ACHN (cell line): ENCODE results near the gene SPTY2D1.
"Not testable (repeated sequence)": the region's sequence is repeated elsewhere in the genome, so short reads cannot be mapped to it uniquely, and the experiment has no call there.

ENCODE experiments used
- DNase-seq: peaks from one replicate; pipeline ENCODE4 v3.0.0-alpha.2; 2015
- in situ Hi-C: cut with HindIII; loops from 2 replicates; pipeline ENCODE4 v1.10.0; 2017; ENCODE audit warnings: low sequenced_read_pairs, low pct_ligation_motif_present, low pct_unique_long_range_greater_than_20kb

The SPTY2D1 gene, protein sequence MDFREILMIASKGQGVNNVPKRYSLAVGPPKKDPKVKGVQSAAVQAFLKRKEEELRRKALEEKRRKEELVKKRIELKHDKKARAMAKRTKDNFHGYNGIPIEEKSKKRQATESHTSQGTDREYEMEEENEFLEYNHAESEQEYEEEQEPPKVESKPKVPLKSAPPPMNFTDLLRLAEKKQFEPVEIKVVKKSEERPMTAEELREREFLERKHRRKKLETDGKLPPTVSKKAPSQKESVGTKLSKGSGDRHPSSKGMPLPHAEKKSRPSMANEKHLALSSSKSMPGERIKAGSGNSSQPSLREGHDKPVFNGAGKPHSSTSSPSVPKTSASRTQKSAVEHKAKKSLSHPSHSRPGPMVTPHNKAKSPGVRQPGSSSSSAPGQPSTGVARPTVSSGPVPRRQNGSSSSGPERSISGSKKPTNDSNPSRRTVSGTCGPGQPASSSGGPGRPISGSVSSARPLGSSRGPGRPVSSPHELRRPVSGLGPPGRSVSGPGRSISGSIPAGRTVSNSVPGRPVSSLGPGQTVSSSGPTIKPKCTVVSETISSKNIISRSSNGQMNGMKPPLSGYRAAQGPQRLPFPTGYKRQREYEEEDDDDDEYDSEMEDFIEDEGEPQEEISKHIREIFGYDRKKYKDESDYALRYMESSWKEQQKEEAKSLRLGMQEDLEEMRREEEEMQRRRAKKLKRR

DNA sequence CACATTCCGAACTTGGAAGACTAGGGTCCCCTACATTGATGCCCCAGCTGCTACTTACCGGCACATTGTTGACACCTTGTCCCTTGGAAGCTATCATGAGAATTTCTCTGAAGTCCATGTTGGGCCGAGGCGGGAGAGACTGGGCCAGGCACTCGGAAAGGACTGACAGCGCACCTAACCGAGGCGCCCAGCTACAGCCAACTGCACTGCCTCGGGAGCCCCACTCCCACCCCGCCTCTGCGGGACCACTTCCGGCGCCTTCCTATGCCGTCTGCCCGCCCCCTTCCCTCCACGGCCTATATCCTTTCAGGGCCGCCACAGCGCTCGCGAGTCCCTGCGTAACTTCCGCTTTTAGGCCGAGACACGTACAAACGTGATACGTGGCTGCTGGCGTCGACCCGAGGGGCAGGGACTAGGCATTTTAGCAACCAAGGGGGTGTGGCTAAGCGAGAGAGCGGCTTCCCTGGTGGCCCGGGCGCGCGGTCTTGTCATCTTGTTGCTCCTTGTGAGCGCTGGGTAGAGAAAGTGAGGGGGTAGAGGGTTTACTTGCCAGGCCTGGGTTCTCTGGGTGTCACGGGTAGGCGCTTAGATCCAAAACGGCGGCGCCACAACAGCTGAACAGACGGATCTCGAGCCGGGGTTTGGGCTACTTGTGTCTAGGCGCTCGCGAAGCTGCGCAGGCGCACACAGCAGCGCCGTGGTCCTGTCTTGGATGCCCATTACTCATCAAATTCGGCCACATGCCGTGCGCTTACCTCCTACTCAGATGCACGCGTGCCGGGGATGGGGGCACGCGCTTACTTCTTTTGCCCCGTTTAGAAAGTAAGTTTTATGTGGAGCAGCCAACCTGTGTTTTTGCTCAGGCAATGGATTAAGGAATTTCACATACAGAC is at the start of gene SPTY2D1:
Gene SPTY2D1 (minus strand): TSS at position 203 of the 893 bp plus-strand sequence. CDS start 85 bp downstream, at position 118.
- DNase-seq: peak; percentile 98
- in situ Hi-C loops: no loop called here

DNA sequence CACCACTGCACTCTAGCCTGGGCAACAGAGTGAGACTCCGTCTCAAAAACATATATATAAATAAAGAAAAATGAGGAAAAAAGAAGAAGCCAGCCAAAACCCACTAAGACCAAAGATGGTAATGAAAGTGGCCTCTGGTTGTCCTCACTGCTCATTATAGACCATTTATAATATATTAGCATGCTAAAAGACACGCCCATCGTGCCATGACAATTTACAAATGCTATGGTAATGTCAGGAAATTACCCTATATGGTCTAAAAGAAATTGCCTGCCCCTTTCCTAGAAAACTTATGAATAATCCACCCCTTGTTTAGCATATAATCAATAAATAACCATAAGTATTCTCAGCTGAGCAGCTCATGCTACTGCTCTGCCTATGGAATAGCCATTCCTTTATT is 48.3 kb upstream of the SPTY2D1 start:
- DNase-seq: no peak
- in situ Hi-C loops: no loop called here

DNA sequence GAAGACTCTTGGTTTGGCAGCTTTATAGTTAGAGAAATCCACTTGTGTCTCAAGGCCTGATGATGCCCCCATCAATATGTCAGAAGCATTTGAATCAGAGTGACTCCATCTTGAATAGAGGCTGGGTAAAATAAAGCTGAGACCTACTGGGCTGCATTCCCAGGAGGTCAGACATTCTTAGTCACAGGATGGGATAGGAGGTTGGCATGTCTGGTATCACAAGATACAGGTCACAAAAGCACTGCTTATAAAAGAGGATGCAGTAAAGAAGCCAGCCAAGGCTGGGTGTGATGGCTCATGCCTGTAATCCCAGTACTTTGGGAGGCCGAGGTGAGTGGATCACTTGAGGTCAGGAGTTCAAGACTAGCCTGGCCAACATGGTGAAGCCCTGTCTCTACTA is 47.8 kb upstream of the SPTY2D1 start:
- DNase-seq, in situ Hi-C loops: not testable (repeated sequence)

DNA sequence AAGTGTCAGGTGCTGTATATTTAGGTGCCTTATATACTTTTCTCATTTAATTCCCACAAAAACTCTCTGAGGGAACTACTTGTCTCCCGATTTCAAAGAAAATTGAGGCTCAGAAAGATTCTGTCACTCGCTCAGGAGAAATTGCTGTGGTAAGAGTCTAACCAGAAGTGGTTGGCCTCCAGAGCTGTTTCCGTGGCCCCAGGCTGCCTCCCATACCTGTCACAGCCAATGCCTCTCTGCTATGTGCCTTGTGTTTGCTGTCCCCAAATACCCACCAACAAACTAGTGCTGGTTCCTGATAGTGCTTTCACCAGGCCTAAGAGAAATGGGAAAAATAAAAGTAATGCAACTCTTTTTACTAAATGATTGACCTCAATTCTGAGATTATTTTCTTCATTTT is 43.4 kb upstream of the SPTY2D1 start:
- no peak for DNase-seq
- in situ Hi-C loops: no loop called here

DNA sequence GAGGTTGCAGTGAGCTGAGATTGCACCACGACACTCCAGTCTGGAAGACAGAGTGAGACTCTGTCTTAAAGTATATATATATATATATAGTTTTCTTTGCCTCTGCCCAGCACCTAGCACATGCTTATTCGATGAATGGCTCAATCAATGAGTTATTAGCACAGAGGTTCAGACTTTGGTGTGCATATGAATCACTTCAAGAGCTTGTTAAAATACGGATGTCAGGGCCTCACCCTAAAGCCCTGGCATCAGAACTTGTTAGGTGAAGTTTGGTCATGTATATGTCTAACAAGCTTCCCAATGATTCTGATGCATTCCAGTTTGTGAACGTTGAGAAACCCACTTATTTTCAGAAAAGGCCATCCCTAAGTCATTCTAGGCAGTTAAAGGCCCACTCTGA is 42.7 kb upstream of the SPTY2D1 start:
- in situ Hi-C loops: no loop called here
- DNase-seq: no peak

DNA sequence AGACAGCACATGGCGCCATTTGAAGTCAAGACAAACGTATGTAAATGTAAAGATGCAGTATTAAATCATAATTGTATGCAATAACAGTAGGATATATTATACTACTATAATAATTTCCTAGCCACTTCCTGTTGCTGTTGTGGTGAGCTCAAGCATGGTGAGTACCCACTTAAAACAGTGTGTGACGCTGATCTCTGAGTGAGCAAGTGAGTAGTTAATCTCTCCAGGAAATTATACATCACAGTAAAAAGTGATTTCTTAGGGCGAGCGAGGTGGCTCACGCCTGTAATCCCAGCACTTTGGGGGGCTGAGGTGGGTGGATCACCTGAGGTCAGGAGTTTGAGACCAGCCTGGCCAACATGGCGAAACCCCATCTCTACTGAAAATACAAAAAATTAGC is 38.1 kb upstream of the SPTY2D1 start:
- DNase-seq, in situ Hi-C loops: not testable (repeated sequence)

DNA sequence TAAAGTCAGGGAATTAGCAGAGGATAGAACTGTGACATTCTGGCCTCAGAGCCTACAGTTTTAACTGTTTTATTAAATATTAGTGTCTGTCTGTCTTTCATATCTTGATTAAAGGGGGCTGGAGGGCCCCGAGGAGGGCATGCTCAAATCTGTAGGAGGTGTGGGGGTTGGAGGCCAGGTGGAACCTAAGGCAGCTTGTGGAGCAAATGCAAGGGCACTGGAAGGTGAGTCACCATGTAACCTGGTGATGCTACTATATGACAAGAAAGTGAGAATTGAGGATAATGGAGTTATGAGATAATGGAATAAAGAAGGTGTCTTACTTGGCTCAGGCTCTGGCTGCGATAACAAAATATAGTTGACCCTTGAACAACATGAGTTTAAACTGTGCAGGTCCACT is 37.1 kb upstream of the SPTY2D1 start:
- no peak for DNase-seq
- in situ Hi-C loops: no loop called here

DNA sequence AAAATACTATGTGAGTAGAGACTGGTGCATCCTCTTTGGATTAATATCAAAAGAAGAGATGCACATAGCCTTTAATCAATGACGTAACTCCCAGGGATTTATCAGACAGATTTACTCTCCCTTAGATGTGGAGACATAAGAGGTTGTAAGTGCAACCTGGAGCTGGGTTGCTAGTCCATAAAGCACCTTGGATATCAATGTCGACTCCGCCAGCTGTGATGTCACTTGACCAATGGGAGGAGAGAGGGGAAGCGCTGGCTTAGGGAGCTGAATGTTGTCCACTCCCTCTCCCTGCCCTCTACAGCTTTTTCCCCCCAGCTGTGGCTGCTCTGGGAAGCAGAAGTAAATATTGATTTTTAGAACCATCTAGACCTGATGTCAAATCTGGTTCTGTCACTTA is 35.6 kb upstream of the SPTY2D1 start:
- DNase-seq: no peak

DNA sequence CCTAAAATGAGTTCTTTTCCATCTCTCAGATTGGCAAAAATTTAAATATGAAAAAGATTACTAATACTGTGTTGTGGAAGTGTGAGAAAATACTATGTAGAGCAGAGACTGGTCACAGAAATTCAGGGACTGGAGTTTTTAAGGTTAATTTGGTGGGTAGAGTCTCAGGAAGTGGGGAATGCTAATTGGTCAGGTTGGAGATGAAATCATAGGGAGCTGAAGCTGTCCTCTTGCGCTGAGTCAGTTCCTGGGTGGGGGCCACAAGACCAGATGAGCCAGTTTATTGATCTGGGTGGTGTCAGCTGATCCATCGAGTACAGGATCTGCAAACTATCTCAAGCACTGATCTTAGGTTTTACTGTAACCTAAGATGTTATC is 35.1 kb upstream of the SPTY2D1 start:
- in situ Hi-C loops: no loop called here
- no peak for DNase-seq

More for the DNA sequence above, 35.6 kb upstream of the SPTY2D1 start:
- in situ Hi-C loops: no loop called here

DNA sequence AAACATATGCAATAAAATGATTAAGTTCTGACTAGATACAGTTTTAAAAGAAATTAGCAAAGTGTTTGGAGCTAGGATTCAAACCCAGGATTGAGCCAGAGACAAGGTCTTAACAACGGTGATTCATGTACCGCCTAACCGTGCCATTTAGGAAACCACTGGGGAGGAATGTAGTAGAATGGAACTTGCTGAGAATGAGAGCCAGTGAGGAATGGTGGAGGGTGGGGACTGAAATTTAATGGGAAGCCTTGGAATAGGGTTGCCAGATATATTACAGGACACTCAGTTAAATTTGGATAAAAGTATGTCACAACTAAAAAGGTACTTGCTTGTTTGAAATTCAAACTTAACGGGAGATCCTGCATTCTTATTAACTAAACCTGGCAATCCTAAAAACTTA is 34.0 kb upstream of the SPTY2D1 start:
- DNase-seq: no peak
- in situ Hi-C loops: no loop called here

DNA sequence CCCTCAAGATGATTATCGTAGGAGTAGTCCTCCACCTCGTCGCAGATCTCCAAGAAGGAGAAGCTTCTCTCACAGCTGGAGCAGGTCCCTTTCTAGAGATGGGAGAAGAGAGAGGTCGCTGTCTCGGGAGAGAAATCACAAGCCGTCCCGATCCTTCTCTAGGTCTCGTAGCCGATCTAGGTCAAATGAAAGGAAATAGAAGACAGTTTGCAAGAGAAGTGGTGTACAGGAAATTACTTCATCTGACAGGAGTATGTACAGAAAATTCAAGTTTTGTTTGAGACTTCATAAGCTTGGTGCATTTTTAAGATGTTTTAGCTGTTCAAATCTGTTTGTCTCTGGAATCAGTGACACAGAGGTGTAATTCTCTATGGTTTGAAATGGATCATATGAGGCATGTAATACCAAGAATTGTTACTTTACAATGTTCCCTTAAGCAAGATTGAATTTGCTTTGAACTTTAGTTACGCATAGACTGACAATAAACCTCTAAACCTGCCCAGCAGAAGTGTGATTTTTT is 31.3 kb upstream of the SPTY2D1 start:
- in situ Hi-C loops, DNase-seq: not testable (repeated sequence)

DNA sequence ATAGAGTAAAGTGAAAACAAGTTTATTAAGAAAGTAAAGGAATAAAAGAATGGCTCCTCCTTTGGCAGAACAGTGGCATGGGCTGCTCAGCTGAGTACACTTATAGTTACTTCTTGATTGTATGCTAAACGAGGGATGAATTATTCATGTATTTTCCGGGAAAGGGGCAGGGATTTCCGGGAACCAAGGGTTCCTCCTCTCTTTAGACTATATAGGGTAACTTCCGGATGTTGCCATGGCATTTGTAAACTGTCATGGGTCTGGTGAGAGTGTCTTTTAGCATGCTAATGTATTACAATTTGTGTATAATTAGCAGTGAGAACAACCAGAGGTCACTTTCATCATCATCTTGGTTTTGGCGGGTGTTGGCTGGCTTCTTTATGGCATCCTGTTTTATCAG is 23.5 kb upstream of the SPTY2D1 start:
- in situ Hi-C loops: no loop called here
- DNase-seq: no peak

DNA sequence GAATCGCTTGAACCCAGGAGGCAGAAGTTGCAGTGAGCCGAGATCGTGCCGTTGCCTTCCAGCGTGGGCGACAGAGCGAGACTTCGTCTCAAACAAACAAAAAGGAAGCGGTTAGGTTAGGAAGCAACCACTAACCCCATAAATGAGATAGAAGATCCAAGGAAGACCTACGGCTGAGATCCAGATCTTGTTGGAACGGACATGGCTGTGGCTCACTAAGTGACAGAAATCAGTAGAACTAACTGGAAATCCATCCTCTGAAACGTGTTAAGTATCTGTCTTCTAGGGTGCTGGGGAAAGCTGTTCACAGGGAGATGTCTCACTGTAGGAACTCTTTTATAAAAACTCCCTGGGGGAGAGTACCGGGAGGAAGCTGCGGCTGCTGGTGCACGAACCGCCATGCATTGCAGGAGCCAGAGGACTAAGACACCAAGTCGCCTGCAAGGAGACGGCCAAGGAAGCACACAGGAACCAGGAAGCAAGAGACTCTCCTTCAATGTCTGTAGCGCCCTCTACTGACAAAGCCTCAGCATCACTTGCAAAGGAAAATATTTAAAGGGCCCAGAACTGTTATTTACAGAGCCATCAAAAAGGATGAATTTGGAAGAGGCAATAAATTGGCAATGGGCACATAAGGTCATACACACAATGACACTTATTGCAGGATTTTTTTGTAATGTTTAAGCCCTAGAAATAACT is 16.9 kb upstream of the SPTY2D1 start:
- in situ Hi-C loops: no loop called here
- peak; percentile 39 for DNase-seq

DNA sequence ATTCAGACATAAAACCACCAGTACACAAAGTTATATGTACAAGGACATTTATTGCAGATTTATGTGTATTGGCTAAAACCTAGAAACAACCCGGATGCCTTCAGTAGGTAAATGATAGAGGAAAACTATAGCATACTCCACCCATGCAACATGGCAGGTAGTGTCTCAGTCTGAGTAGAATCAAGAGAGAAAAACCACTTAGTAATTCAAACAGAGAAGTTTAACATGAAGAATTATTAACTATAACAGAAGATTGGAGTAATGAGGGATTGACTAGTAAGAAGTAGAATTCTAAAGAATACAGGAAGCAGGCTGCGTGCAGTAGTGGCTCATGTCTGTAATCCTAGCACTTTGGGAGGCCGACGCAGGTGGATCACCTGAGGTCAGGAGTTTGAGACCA is 16.2 kb upstream of the SPTY2D1 start:
- no peak for DNase-seq
- in situ Hi-C loops: no loop called here

DNA sequence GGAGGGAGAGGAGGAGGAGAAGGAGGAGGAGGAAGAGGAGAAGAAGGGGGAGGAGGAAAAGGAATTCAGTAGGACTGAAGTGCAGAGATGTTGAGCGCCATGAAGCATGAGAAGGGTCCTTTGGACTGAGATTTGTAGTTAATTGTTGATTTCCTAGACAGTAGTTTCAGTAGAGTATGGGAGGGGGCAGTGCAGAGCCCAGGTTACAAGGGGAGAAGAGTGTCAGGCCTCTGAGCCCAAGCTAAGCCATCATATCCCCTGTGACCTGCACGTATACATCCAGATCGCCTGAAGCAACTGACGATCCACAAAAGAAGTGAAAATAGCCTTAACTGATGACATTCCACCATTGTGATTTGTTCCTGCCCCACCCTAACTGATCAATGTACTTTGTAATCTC is 8.9 kb upstream of the SPTY2D1 start:
- not testable (repeated sequence) for DNase-seq

DNA sequence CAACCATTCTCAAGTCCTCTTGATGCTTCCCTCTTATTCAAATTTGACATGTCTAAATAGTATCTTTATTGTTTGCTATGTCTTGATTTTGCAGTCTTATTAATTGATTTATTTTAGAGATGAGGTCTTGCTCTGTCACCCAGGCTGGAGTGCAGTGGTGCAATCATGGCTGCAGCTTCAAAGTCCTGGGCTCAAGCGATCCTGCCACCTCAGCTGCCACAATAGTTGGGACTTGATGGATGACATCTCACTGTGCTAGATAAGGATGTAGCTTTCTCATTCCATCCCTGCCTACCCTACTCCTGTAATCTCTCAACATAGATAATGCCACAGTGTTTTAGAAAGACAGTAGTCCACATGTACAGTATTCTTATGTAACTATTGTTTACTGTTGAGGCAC is 7.5 kb upstream of the SPTY2D1 start:
- no peak for DNase-seq
- in situ Hi-C loops: no loop called here

More for the DNA sequence above, 8.9 kb upstream of the SPTY2D1 start:
- in situ Hi-C loops: not testable (repeated sequence)

DNA sequence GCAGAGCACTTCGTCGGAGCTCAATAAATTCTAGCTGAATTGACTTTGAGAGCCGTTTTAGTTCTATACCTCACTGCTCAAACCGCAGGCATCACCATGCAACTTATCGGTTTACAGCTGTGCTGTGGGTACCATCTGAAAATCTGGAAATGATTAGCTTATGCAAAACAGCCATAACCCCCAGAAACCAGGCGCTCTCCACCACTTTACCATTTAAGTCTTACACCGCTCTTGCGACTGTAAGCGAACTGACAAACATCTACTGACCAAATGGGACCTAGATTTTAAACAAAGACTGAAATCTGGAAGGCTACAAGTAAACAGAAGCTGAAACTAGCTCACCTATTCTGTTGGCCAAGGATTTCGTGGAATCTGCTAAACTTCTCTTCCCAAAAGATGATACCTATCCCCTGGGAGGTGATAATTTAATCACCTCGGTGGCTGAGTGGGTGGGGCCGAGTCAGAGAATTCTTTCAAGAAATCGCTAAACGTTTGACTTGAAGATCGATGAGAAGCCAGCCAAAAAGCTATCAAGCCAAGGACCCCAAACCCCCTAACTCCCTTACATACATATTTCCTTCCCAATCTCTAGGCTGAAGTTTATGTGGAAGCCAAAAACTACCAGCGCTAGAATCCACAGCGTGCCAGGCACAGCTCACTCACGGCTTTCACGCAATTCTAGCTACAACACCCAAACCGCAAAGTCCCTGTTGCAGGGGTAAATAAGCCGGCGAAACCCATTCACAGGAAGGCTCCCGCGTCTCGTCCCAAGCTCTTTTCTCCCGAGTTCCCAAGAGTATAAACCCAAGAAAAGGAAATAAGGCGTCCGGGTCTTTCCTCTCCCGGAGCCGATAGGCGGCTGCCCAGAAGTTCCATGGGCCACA is 644 bp downstream of the SPTY2D1 start:
- peak; percentile 16 for DNase-seq
- in situ Hi-C loops: no loop called here
